HG03025 (cell line): ENCODE results near the gene CARF.

ENCODE experiments used
- ATAC-seq: cut with Tn5 transposase; IDR thresholded peaks from one replicate; pipeline ENCODE4 v1.9.1; 2021; ENCODE audit warnings: mild to moderate bottlenecking, moderate library complexity; ENCODE audit not compliant: unreplicated experiment, low FRiP score

Gene CARF

GRCh38 chr2:203014456-203015199, 102.6 kb downstream of the CARF start, which contains the start of gene NBEAL1:
NBEAL1 (plus strand) TSS chr2:203014875; CDS start chr2:203016385, 1,510 bp downstream.
- peak; percentile 97 for ATAC-seq

- no peak for ATAC-seq
Observed at GRCh38 chr2:203016716-203017115, 104.6 kb downstream of the CARF start.

- no peak for ATAC-seq
Observed at GRCh38 chr2:203018181-203018580, 106.1 kb downstream of the CARF start.

DNA sequence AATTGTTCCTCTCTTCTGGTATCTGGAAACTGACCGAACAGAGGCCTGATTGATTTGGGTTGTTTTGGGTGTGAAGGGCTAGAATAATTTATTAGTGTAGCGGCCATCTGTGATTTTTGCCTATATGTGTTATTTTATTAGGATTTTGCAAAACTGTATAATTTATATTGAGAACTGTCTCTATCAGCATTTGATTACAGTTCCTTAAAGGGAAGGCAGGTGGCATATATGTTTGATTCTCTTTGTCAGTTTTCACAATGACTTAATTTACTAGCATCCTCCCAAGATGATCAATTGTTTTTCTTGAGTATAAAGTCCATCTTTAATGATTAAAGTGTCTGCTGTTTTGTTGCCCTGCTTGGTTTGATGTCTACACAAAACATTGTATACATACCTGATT, 107.1 kb downstream of the CARF start:
- no peak for ATAC-seq

- no peak for ATAC-seq
Observed at GRCh38 chr2:203021991-203022390, 109.9 kb downstream of the CARF start.

- no peak for ATAC-seq
Observed at GRCh38 chr2:203022751-203023150, 110.7 kb downstream of the CARF start.

DNA sequence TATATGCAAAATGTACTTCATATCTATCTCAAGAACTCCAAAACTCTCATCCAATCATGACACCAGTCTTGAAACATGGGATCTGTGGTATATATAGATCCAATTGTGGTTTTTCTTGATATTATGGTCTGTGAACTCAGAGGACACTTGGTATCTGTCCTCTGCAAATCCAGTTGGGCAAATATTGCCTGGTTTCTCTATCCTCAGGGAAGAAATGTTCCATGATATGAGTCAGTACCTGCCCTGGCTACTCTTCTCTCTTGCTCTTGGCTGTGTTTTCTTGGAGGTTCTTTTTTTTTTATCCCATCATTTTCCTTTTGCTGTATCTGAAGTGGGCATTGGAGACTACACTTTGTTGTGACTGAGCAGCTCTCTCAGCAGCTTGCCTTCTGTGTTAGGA, 113.5 kb downstream of the CARF start:
- ATAC-seq, result no peak

DNA sequence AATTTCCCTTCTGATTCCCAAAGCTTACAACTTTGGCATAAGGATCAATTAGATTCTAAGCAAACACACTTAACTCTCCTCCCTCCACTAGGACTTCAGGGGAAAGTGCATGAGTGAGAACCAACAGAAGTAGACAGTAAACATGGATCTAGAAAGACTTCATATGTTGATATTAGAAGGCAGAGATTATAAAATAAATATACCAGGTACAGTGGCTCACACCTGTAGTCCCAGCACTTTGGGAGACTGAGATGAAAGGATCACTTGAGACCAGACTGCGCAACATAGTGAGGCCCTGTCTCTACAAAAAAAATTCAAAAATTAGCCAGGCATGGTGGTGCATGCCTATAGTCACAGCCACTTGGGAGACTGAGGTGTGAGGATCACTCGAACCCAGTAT, 118.5 kb downstream of the CARF start:
- ATAC-seq, result no peak

DNA sequence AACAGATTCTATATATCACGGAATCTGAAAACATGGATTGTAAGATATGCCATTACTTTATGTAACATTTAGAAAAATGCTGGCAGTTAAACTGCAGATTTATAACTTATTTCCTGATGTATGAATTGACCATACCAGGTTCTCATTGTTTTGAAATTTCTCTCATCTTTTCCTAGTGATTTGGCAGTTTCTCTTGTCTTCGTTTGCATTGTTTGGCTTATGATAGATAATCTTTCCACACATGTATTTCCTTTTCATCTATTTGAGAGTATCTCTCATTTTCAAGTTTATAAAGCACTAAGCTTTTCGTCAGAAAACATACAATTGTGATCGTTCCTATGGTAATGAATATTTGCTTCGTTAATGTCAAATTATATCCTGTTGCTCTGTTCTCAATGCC, 118.9 kb downstream of the CARF start:
- ATAC-seq, result no peak

GRCh38 chr2:203033395-203033794, 121.3 kb downstream of the CARF start:
- no peak for ATAC-seq

GRCh38 chr2:203035879-203036470, 123.9 kb downstream of the CARF start:
- no peak for ATAC-seq
